ENCODE measurements around the gene HIF3A.

HIF3A gene

GRCh38 chr19:46296722-46297461 is at the start of gene HIF3A:
HIF3A (plus strand) TSS chr19:46297042; CDS start chr19:46297077, 35 bp downstream.
- DNase-seq = no peak
- no peaks in the 10 kb centered on the region for H3K79me2 ChIP-seq (ENCODE audit: insufficient read depth, low read length)
- no peaks in the 10 kb centered on the region for H3K9me3 ChIP-seq (ENCODE audit: insufficient read depth, low read length, severe bottlenecking)
- H3K9ac ChIP-seq (ENCODE audit: low read depth, low read length) = no peak within 1 kb of the TSS
- ATAC-seq (ENCODE audit: insufficient read depth, low read depth) = no peak
- H3K27me3 ChIP-seq (ENCODE audit: insufficient read depth, low read length, poor library complexity) = no peaks in the 10 kb centered on the region
- H3K4me2 ChIP-seq (ENCODE audit: insufficient read depth, low read length) = no peak within 1 kb of the TSS
- no peak within 1 kb of the TSS for H3K27ac ChIP-seq (ENCODE audit: low read length)
- H2AFZ ChIP-seq (ENCODE audit: low read depth, low read length) = no peak within 1 kb of the TSS
- H4K20me1 ChIP-seq (ENCODE audit: insufficient read depth, low read length) = no peaks in the 10 kb centered on the region
- TF ChIP-seq EZH2 (IDR thresholded peaks at IDR 0.05; ENCODE audit: borderline replicate concordance, low read depth, low read length, severe bottlenecking) (no peak), CTCF (IDR thresholded peaks at IDR 0.05; ENCODE audit: borderline replicate concordance, extremely low read depth, low read length, poor library complexity, severe bottlenecking) (no peak)
- no peaks in the 10 kb centered on the region for H3K4me1 ChIP-seq (ENCODE audit: insufficient read depth, low read length)
- no peak within 1 kb of the TSS for H3K4me3 ChIP-seq (ENCODE audit: low read depth in 1 of 2, low read length in 2 of 2)
- H3K36me3 ChIP-seq (ENCODE audit: insufficient read depth, low read length) = no peaks in the 10 kb centered on the region

GRCh38 chr19:46250076-46250735 is 46.6 kb upstream of the HIF3A start:
- Histone ChIP-seq H3K4me3 (ENCODE audit: low read depth in 1 of 2, low read length in 2 of 2) (no peak overlapping the region), H3K27me3 (ENCODE audit: insufficient read depth, low read length, poor library complexity) (peaks cover 35% of the 10 kb centered on the region), H4K20me1 (ENCODE audit: insufficient read depth, low read length) (no peaks in the 10 kb centered on the region), H3K9ac (ENCODE audit: low read depth, low read length) (no peak overlapping the region), H3K36me3 (ENCODE audit: insufficient read depth, low read length) (no peaks in the 10 kb centered on the region), H3K27ac (ENCODE audit: low read length) (no peak overlapping the region), H3K9me3 (ENCODE audit: insufficient read depth, low read length, severe bottlenecking) (no peaks in the 10 kb centered on the region), H3K4me2 (ENCODE audit: insufficient read depth, low read length) (no peak overlapping the region), H2AFZ (ENCODE audit: low read depth, low read length) (no peak overlapping the region), H3K4me1 (ENCODE audit: insufficient read depth, low read length) (no peaks in the 10 kb centered on the region), H3K79me2 (ENCODE audit: insufficient read depth, low read length) (no peaks in the 10 kb centered on the region)
- ATAC-seq (ENCODE audit: insufficient read depth, low read depth) (no peak), DNase-seq (no peak)
- no peak for TF ChIP-seq EZH2 (IDR thresholded peaks at IDR 0.05; ENCODE audit: borderline replicate concordance, low read depth, low read length, severe bottlenecking)
- no peak for TF ChIP-seq CTCF (IDR thresholded peaks at IDR 0.05; ENCODE audit: borderline replicate concordance, extremely low read depth, low read length, poor library complexity, severe bottlenecking)

GRCh38 chr19:46251416-46251815 is 45.4 kb upstream of the HIF3A start:
- H4K20me1 ChIP-seq (ENCODE audit: insufficient read depth, low read length) = no peaks in the 10 kb centered on the region
- no peak overlapping the region for H3K9ac ChIP-seq (ENCODE audit: low read depth, low read length)
- no peak overlapping the region for H3K27ac ChIP-seq (ENCODE audit: low read length)
- no peaks in the 10 kb centered on the region for H3K79me2 ChIP-seq (ENCODE audit: insufficient read depth, low read length)
- ATAC-seq (ENCODE audit: insufficient read depth, low read depth) = no peak
- TF ChIP-seq EZH2 (IDR thresholded peaks at IDR 0.05; ENCODE audit: borderline replicate concordance, low read depth, low read length, severe bottlenecking) (no peak), CTCF (IDR thresholded peaks at IDR 0.05; ENCODE audit: borderline replicate concordance, extremely low read depth, low read length, poor library complexity, severe bottlenecking) (no peak)
- no peak overlapping the region for H2AFZ ChIP-seq (ENCODE audit: low read depth, low read length)
- H3K4me1 ChIP-seq (ENCODE audit: insufficient read depth, low read length) = no peaks in the 10 kb centered on the region
- H3K36me3 ChIP-seq (ENCODE audit: insufficient read depth, low read length) = no peaks in the 10 kb centered on the region
- H3K27me3 ChIP-seq (ENCODE audit: insufficient read depth, low read length, poor library complexity) = peaks cover 32% of the 10 kb centered on the region
- no peak overlapping the region for H3K4me3 ChIP-seq (ENCODE audit: low read depth in 1 of 2, low read length in 2 of 2)
- H3K4me2 ChIP-seq (ENCODE audit: insufficient read depth, low read length) = no peak overlapping the region
- DNase-seq = no peak
- H3K9me3 ChIP-seq (ENCODE audit: insufficient read depth, low read length, severe bottlenecking) = no peaks in the 10 kb centered on the region

Data from DND-41 (cell line).